ENCODE results near the gene MAMSTR.

GRCh38 chr19:48746738-48747575, 27.4 kb upstream of the MAMSTR start, which contains the start of gene IZUMO1:
- TF ChIP-seq CTCF (IDR thresholded peaks at IDR 0.05) (no peak), POLR2A (IDR thresholded peaks at IDR 0.05) (peak in 1 of 2 donors; percentile 28)

All from adrenal gland (tissue), 5 donors.